KMS-11 (cell line): ENCODE data around the gene OR11A1.

ENCODE experiments used
- H2AFZ ChIP-seq: fragments of 200-600 bp; sonication (generic); 2 replicates; pipeline ENCODE4 v1.6.1; 2016; ENCODE audit warnings: antibody characterized with exemption, mixed run types, low read depth
- H3K27ac ChIP-seq: fragments of 200-600 bp; sonication (generic); 2 replicates; pipeline ENCODE4 v1.6.1; 2016; ENCODE audit warnings: mild to moderate bottlenecking, mixed run types
- H3K27me3 ChIP-seq: fragments of 200-600 bp; sonication (generic); 2 replicates; pipeline ENCODE4 v1.6.1; 2017; ENCODE audit warnings: mild to moderate bottlenecking, low read depth, mixed run types, moderate library complexity; ENCODE audit not compliant: insufficient read depth
- H3K36me3 ChIP-seq: fragments of 200-600 bp; sonication (generic); 2 replicates; pipeline ENCODE4 v1.6.1; 2017; ENCODE audit warnings: mild to moderate bottlenecking, mixed run types; ENCODE audit not compliant: insufficient read depth
- H3K4me1 ChIP-seq: fragments of 200-600 bp; sonication (generic); 2 replicates; pipeline ENCODE4 v1.6.1; 2016; ENCODE audit warnings: mild to moderate bottlenecking, low read depth, mixed run types; ENCODE audit not compliant: poor library complexity, severe bottlenecking
- H3K4me2 ChIP-seq: fragments of 200-600 bp; sonication (generic); 2 replicates; pipeline ENCODE4 v1.7.0; 2016; ENCODE audit warnings: mild to moderate bottlenecking, mixed run types
- H3K4me3 ChIP-seq: fragments of 200-600 bp; sonication (generic); IDR thresholded peaks from 2 replicates; pipeline ENCODE4 v1.6.1; 2017; ENCODE audit warnings: low read depth, low read length, mixed read lengths; ENCODE audit not compliant: insufficient read depth
- H3K79me2 ChIP-seq: fragments of 200-600 bp; sonication (generic); 2 replicates; pipeline ENCODE4 v1.6.1; 2016; ENCODE audit warnings: low read depth, mixed run types; ENCODE audit not compliant: insufficient read depth
- H3K9ac ChIP-seq: fragments of 200-600 bp; sonication (generic); 2 replicates; pipeline ENCODE4 v1.6.1; 2016; ENCODE audit warnings: mild to moderate bottlenecking, mixed run types
- H4K20me1 ChIP-seq: fragments of 200-600 bp; sonication (generic); 2 replicates; pipeline ENCODE4 v1.6.1; 2016; ENCODE audit warnings: mild to moderate bottlenecking, mixed run types; ENCODE audit not compliant: insufficient read depth
- TF ChIP-seq, protein P1 (sequence below): fragments of 200-600 bp; sonication (generic); conservative IDR thresholded peaks from 2 replicates; pipeline ENCODE4 v1.6.1; 2017; ENCODE audit warnings: low read depth, mild to moderate bottlenecking, antibody characterized with exemption, low read length, moderate library complexity, mixed read lengths

OR11A1 gene

DNA sequence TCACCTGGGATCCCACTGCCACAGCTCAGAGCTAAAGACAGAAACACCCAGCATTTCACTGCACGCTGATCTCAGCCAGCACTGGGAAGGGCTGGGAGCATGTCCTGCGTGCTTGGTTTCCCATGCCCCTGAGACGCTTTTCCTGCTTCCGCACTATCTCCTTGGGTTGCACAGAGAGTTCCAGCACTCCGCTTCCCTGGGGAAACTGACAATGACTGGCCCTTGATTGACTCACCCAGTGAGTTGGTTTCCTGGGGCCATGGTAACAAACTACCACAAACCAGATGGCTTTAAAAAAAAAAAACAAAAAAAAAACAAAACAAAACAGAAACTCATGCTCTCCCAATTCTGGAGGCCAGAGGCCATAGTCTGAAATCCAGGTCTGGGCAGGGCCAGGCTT lies 45.7 kb upstream of the OR11A1 start:
- H3K4me3 ChIP-seq, result no peak overlapping the region
- no peak overlapping the region for H3K4me2 ChIP-seq
- H3K36me3 ChIP-seq, result no peaks in the 10 kb centered on the region
- no peaks in the 10 kb centered on the region for H3K79me2 ChIP-seq
- H3K9ac ChIP-seq, result no peak overlapping the region
- no peaks in the 10 kb centered on the region for H4K20me1 ChIP-seq
- H3K27ac ChIP-seq, result no peak overlapping the region
- no peaks in the 10 kb centered on the region for H3K27me3 ChIP-seq
- no peak overlapping the region for H2AFZ ChIP-seq
- TF ChIP-seq, protein P1, sequence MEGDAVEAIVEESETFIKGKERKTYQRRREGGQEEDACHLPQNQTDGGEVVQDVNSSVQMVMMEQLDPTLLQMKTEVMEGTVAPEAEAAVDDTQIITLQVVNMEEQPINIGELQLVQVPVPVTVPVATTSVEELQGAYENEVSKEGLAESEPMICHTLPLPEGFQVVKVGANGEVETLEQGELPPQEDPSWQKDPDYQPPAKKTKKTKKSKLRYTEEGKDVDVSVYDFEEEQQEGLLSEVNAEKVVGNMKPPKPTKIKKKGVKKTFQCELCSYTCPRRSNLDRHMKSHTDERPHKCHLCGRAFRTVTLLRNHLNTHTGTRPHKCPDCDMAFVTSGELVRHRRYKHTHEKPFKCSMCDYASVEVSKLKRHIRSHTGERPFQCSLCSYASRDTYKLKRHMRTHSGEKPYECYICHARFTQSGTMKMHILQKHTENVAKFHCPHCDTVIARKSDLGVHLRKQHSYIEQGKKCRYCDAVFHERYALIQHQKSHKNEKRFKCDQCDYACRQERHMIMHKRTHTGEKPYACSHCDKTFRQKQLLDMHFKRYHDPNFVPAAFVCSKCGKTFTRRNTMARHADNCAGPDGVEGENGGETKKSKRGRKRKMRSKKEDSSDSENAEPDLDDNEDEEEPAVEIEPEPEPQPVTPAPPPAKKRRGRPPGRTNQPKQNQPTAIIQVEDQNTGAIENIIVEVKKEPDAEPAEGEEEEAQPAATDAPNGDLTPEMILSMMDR, result no peak
- H3K4me1 ChIP-seq, result no peaks in the 10 kb centered on the region

DNA sequence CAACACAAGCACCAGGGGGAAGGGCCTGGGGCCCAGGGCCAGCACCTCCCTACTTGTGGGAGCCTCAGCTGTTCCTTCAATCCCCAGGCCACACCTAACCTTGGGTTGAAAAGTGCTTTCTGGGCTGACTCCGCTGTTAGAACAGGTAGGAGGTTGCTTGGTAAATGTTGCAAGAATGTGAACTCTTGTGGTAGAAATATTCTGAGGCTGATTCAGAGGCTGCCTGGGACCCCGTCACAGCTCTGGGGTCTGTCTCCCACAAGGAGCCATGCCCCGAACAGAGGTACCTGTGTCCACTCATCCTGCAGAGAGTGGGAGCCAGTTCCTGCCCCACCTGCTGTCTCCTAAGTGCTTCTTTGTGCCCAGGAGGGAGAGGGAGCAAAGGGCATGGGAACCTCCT lies 45.3 kb upstream of the OR11A1 start:
- TF ChIP-seq, protein P1, result no peak
- Histone ChIP-seq H3K4me3 (no peak overlapping the region), H3K9ac (no peak overlapping the region), H3K27ac (no peak overlapping the region), H3K27me3 (no peaks in the 10 kb centered on the region), H3K79me2 (no peaks in the 10 kb centered on the region), H4K20me1 (no peaks in the 10 kb centered on the region), H2AFZ (no peak overlapping the region), H3K4me1 (no peaks in the 10 kb centered on the region), H3K36me3 (no peaks in the 10 kb centered on the region), H3K4me2 (no peak overlapping the region)

DNA sequence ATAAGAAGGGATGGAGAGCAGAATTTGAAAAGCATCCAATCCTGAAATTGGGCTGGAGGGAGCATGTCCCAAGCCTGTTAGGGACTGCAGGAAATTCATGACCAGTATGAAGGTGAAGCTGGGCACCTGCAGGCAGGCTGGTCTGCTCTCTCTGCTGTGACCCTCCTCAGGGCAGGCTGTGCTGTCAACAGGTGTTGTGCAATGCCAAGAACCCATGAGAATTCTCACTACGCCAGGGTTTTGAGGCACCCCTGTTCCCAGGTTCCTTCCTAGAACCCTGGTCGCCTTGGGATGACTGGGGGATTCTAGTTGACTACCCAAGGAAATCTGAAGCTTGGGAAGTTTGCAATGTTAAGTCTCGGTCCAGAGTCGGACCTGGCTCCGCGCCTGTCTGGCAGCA lies 44.2 kb upstream of the OR11A1 start:
- Histone ChIP-seq H3K4me3 (no peak overlapping the region), H2AFZ (no peak overlapping the region), H3K36me3 (no peaks in the 10 kb centered on the region), H3K27me3 (no peaks in the 10 kb centered on the region), H4K20me1 (no peaks in the 10 kb centered on the region), H3K27ac (no peak overlapping the region), H3K4me2 (no peak overlapping the region), H3K9ac (no peak overlapping the region), H3K79me2 (no peaks in the 10 kb centered on the region), H3K4me1 (no peaks in the 10 kb centered on the region)
- TF ChIP-seq, protein P1, result no peak

DNA sequence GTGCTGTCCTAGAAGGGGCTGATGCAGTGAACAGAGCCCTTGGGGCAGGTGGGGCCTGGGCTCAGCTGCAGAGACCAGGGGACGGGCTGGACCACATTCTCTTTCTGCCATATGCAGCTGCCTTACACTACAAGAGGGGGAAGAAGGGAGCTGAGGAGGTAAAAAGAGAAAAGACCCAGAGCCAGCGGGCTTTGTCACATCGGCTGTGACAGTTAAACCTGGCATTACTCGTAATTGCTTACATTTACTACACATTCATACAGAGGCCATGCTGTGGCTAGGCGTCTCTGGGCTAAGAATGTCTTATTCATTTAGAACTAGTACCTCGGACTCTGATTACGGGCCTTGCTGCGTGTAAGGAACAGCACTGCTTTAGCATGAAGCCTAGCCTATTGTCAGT lies 43.7 kb upstream of the OR11A1 start:
- no peak overlapping the region for H3K4me2 ChIP-seq

More for the DNA sequence above, 43.7 kb upstream of the OR11A1 start:
- H2AFZ ChIP-seq, result no peak overlapping the region
- no peaks in the 10 kb centered on the region for H3K4me1 ChIP-seq
- TF ChIP-seq, protein P1, result no peak
- no peaks in the 10 kb centered on the region for H3K36me3 ChIP-seq
- no peak overlapping the region for H3K4me3 ChIP-seq
- H3K9ac ChIP-seq, result no peak overlapping the region
- H3K27ac ChIP-seq, result no peak overlapping the region
- H3K27me3 ChIP-seq, result no peaks in the 10 kb centered on the region
- H4K20me1 ChIP-seq, result no peaks in the 10 kb centered on the region
- H3K79me2 ChIP-seq, result no peaks in the 10 kb centered on the region
